Measurements from ENCODE around the gene PTK7. TPM values are rescaled to one million over a fixed set of nuclear protein-coding genes. Genes with fewer than 3 reads are reported as not detected.

PTK7 gene
- total and polyA plus RNA-seq, 2 donors (not counting 3 experiments of a cell fraction or from before 2014, with no cell fraction given) = 41.9 to 65.6 TPM

DNA sequence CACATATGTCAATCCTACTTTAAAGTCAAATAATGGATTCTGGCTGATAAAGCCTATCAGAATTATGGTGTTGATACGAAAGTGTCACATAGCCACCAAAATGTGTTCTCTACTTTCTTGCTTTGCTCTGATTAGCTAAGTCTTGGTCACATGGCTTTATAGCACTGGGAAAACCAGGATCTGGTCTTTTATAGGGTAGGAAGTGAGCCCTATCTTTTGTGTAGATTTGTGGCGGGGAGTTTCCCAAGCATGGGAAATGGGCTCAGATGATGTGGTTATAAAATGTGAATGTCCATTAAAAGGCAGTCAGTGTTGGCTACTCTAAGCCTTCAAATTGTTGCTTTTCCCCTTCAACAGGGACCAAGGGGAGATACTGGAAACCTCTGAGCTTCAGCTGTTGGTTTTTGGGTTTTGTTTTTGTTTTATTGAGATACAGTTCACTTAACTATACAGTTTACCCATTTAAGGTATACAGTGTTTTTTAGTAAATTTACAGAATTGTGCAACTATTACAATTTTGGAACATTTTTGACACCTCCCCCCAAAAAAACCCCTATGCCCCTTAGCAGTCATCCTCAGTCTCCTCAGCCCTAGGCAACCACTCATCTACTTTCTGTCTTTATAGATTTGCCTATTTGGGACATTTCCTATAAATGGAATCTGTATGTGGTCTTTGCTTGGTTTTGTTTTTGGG lies 42.5 kb upstream of the PTK7 start:
- H3K9me3 ChIP-seq (replicated peaks; ENCODE audit: control insufficient read depth, insufficient read depth, low read length) = no peaks in the 10 kb centered on the region
- H3K4me1 ChIP-seq (ENCODE audit: control insufficient read depth, extremely low read depth, insufficient read depth, low read length) = no peaks in the 10 kb centered on the region
- no peak for TF ChIP-seq POLR2AphosphoS5 (IDR thresholded peaks at IDR 0.05; ENCODE audit: insufficient read depth, low read depth, low read length)
- TF ChIP-seq, protein P1, sequence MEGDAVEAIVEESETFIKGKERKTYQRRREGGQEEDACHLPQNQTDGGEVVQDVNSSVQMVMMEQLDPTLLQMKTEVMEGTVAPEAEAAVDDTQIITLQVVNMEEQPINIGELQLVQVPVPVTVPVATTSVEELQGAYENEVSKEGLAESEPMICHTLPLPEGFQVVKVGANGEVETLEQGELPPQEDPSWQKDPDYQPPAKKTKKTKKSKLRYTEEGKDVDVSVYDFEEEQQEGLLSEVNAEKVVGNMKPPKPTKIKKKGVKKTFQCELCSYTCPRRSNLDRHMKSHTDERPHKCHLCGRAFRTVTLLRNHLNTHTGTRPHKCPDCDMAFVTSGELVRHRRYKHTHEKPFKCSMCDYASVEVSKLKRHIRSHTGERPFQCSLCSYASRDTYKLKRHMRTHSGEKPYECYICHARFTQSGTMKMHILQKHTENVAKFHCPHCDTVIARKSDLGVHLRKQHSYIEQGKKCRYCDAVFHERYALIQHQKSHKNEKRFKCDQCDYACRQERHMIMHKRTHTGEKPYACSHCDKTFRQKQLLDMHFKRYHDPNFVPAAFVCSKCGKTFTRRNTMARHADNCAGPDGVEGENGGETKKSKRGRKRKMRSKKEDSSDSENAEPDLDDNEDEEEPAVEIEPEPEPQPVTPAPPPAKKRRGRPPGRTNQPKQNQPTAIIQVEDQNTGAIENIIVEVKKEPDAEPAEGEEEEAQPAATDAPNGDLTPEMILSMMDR (IDR thresholded peaks at IDR 0.05; ENCODE audit: extremely low read depth in 1 of 2, insufficient read depth in 1 of 2, low read depth in 1 of 2, low read length in 2 of 2) = no peak
- no peak for TF ChIP-seq EZH2 (IDR thresholded peaks at IDR 0.05; ENCODE audit: borderline replicate concordance, low read depth, low read length, severe bottlenecking)
- no peak for TF ChIP-seq FOS (IDR thresholded peaks at IDR 0.05; ENCODE audit: borderline replicate concordance, insufficient read depth, low read length)
- TF ChIP-seq GATA2 (IDR thresholded peaks at IDR 0.05; ENCODE audit: insufficient read depth, insufficient read length, low read depth, low read length) = no peak
- TF ChIP-seq, protein P2, sequence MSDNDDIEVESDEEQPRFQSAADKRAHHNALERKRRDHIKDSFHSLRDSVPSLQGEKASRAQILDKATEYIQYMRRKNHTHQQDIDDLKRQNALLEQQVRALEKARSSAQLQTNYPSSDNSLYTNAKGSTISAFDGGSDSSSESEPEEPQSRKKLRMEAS (IDR thresholded peaks at IDR 0.05; ENCODE audit: insufficient read depth, insufficient read length) = no peak
- TF ChIP-seq JUN (IDR thresholded peaks at IDR 0.05; ENCODE audit: borderline replicate concordance, insufficient read depth, insufficient read length, low read depth) = no peak
- no peak for TF ChIP-seq MYC (IDR thresholded peaks at IDR 0.05; ENCODE audit: low read depth, low read length)
- TF ChIP-seq POLR2A (IDR thresholded peaks at IDR 0.05; ENCODE audit: low read depth, low read length) = no peak
- BruUV-seq (replicated peaks) = no TSS peak
- H2AFZ ChIP-seq (ENCODE audit: low read depth, low read length) = no peak overlapping the region
- no peak overlapping the region for H3K4me2 ChIP-seq (ENCODE audit: insufficient read depth, low read length)
- ChIA-PET POLR2A (interaction anchor here (0.9 kb wide), 1 partner anchor 11 kb away, joined by 3 read pairs; no protein-coding TSS in a partner anchor), CTCF (interaction anchor here (2.1 to 2.9 kb wide), 2 partner anchors 11 to 110 kb away, joined by 8 to 11 read pairs; partner anchors contain the start of gene RRP36)
- dilution Hi-C loops (cut with MboI; ENCODE audit: extremely low pct_ligation_motif_present, low sequenced_read_pairs) (no loop called here), intact Hi-C loops (cut with micrococcal nuclease) (no loop called here)
- DNase-seq (ENCODE audit: low read depth, low spot score) (no peak), FAIRE-seq (no peak)
- H3K9me1 ChIP-seq (replicated peaks; ENCODE audit: control insufficient read depth, extremely low read depth, insufficient read depth, low read length) = no peaks in the 10 kb centered on the region
- H3K79me2 ChIP-seq (ENCODE audit: control insufficient read depth, insufficient read depth, low read length) = no peaks in the 10 kb centered on the region
- H3K27ac ChIP-seq (ENCODE audit: insufficient read depth, low read depth, low read length) = no peak overlapping the region
- no peaks in the 10 kb centered on the region for H4K20me1 ChIP-seq (replicated peaks; ENCODE audit: control insufficient read depth, extremely low read depth, insufficient read depth, low read length)
- no peak overlapping the region for H3K4me3 ChIP-seq (replicated peaks in 1 of 3; ENCODE audit: insufficient read depth in 1 of 3, low read depth in 1 of 3, low read length in 3 of 3)
- no peaks in the 10 kb centered on the region for H3K27me3 ChIP-seq (ENCODE audit: control insufficient read depth in 2 of 2, insufficient read depth in 2 of 2, low read length in 2 of 2)
- no peak overlapping the region for H3K9ac ChIP-seq (replicated peaks; ENCODE audit: extremely low read depth, insufficient read depth, low read length)
- peaks cover 11 to 38% of the 10 kb centered on the region in 2 experiments for H3K36me3 ChIP-seq (ENCODE audit: control insufficient read depth in 2 of 2, extremely low read depth in 1 of 2, insufficient read depth in 2 of 2, low read length in 2 of 2)
